ENCODE results near the gene GBGT1. TPM values are rescaled to one million over a fixed set of nuclear protein-coding genes. Genes with fewer than 3 reads are reported as not detected.

The GBGT1 gene
- polyA plus RNA-seq, 1 of the 3 experiments (the other 2 are of a cell fraction): 0.51 TPM

DNA sequence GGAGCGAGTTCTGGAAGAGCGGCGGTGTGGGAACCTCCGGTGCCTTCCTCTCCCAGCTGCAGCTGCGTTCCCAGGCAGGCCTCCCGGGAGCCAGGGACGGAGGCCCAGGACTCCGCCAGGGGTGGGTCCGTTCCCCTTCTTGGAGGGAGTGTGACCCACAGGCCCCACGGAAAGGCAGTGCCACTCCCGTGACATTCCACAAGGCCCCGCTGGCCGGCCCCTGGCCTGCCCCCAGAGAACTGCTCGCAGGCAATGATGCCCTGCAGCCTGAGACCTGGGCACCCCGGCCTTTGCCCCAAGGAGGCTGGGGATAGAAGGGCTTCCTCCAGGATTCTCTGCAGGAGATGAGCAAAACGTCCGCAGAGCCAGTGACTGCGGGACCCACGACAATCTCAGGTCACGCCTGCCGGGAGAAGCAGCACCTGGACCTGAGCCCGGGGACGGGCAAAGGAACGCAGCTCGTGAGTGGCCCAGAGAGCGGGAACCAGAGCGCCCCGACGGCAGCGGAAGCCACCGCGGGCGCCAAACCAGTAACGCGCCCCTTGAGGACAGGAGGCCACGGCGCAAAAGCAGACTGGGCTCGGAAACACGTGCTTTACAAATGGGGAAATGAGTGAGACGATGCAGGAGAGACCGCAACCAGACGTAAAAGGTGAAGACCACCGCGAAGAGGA lies 36.1 kb upstream of the GBGT1 start:
- H4K20me1 ChIP-seq (ENCODE audit: insufficient read depth): no peaks in the 10 kb centered on the region
- no peaks in the 10 kb centered on the region for H3K9me3 ChIP-seq
- no peak overlapping the region for H3K9ac ChIP-seq
- H3K36me3 ChIP-seq (replicated peaks in 1 of 2; ENCODE audit: control insufficient read depth in 1 of 2, insufficient read depth in 2 of 2, low read length in 1 of 2): no peaks in the 10 kb centered on the region
- no peak overlapping the region for H2AFZ ChIP-seq (ENCODE audit: low read depth)
- ChIA-PET POLR2A (no interaction called here), CTCF (interaction anchor here (1.5 to 3.0 kb wide), 2 partner anchors 13 to 130 kb away, joined by 3 to 9 read pairs; no protein-coding TSS in a partner anchor)
- WGBS (ENCODE audit: low lambda C conversion rate): 72% methylated on average over 35 of the region's 44 CpGs
- H3F3A ChIP-seq (replicated peaks; ENCODE audit: insufficient read depth): no peaks in the 10 kb centered on the region
- no peak overlapping the region for H3K4me3 ChIP-seq (ENCODE audit: low read depth in 2 of 2, low read length in 1 of 2)
- H3K4me2 ChIP-seq: no peak overlapping the region
- TF ChIP-seq CHD2 (IDR thresholded peaks at IDR 0.05; ENCODE audit: low read length, partially characterized antibody) (no peak), POLR2AphosphoS5 (IDR thresholded peaks at IDR 0.05; ENCODE audit: low read depth, low read length) (no peak)
- H3K27me3 ChIP-seq (ENCODE audit: insufficient read depth): peaks cover 71% of the 10 kb centered on the region
- no peaks in the 10 kb centered on the region for H3K4me1 ChIP-seq (ENCODE audit: control insufficient read depth in 1 of 2, insufficient read depth in 2 of 2, low read depth in 1 of 2, low read length in 1 of 2)
- no peak for DNase-seq
- no peaks in the 10 kb centered on the region for H3K79me2 ChIP-seq (ENCODE audit: insufficient read depth)
- no peaks in the 10 kb centered on the region for H3K9me2 ChIP-seq
- H3K27ac ChIP-seq (ENCODE audit: low read depth in 2 of 2, low read length in 1 of 2): no peak overlapping the region

DNA sequence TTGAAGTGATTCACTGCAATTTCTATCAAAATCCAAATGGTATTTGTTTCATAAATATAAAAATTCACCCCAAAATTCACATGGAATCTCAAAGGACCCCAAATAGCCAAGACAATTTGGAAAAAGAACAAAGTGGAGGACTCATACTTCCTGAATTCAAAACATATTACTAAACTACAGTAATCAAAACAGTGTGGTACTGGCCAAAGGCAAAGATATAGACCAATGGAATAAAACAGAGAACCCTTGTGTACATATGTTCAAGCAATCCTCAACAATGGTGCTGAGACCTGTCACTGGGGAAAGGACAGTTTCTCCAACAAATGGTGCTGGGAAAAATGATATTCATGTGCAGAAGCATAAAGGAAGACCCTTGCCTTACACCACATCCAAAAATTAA lies 31.3 kb upstream of the GBGT1 start:
- POLR2A ChIA-PET: no interaction called here
- Histone ChIP-seq H3K27ac (ENCODE audit: low read depth in 2 of 2, low read length in 1 of 2) (no peak overlapping the region), H3K4me2 (no peak overlapping the region), H4K20me1 (ENCODE audit: insufficient read depth) (no peaks in the 10 kb centered on the region), H3K4me1 (ENCODE audit: control insufficient read depth in 1 of 2, insufficient read depth in 2 of 2, low read depth in 1 of 2, low read length in 1 of 2) (no peaks in the 10 kb centered on the region), H3K79me2 (ENCODE audit: insufficient read depth) (no peaks in the 10 kb centered on the region), H3K9me3 (no peaks in the 10 kb centered on the region), H3K4me3 (ENCODE audit: low read depth in 2 of 2, low read length in 1 of 2) (no peak overlapping the region), H3K27me3 (ENCODE audit: insufficient read depth) (peaks cover 39% of the 10 kb centered on the region), H3K9me2 (no peaks in the 10 kb centered on the region), H2AFZ (ENCODE audit: low read depth) (no peak overlapping the region), H3F3A (replicated peaks; ENCODE audit: insufficient read depth) (no peaks in the 10 kb centered on the region), H3K36me3 (replicated peaks in 1 of 2; ENCODE audit: control insufficient read depth in 1 of 2, insufficient read depth in 2 of 2, low read length in 1 of 2) (no peaks in the 10 kb centered on the region), H3K9ac (no peak overlapping the region)
- DNase-seq: no peak
- TF ChIP-seq, protein P1, sequence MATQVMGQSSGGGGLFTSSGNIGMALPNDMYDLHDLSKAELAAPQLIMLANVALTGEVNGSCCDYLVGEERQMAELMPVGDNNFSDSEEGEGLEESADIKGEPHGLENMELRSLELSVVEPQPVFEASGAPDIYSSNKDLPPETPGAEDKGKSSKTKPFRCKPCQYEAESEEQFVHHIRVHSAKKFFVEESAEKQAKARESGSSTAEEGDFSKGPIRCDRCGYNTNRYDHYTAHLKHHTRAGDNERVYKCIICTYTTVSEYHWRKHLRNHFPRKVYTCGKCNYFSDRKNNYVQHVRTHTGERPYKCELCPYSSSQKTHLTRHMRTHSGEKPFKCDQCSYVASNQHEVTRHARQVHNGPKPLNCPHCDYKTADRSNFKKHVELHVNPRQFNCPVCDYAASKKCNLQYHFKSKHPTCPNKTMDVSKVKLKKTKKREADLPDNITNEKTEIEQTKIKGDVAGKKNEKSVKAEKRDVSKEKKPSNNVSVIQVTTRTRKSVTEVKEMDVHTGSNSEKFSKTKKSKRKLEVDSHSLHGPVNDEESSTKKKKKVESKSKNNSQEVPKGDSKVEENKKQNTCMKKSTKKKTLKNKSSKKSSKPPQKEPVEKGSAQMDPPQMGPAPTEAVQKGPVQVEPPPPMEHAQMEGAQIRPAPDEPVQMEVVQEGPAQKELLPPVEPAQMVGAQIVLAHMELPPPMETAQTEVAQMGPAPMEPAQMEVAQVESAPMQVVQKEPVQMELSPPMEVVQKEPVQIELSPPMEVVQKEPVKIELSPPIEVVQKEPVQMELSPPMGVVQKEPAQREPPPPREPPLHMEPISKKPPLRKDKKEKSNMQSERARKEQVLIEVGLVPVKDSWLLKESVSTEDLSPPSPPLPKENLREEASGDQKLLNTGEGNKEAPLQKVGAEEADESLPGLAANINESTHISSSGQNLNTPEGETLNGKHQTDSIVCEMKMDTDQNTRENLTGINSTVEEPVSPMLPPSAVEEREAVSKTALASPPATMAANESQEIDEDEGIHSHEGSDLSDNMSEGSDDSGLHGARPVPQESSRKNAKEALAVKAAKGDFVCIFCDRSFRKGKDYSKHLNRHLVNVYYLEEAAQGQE (IDR thresholded peaks at IDR 0.05; ENCODE audit: low read depth, low read length): no peak
- TF ChIP-seq EP300 (IDR thresholded peaks at IDR 0.05; ENCODE audit: borderline replicate concordance in 1 of 2, low read depth in 1 of 2, low read length in 1 of 2) (no peak), TCF12 (IDR thresholded peaks at IDR 0.05) (no peak), ELF1 (IDR thresholded peaks at IDR 0.05) (no peak), RAD21 (IDR thresholded peaks at IDR 0.05; ENCODE audit: low read length) (no peak), FOSL2 (IDR thresholded peaks at IDR 0.05; ENCODE audit: borderline replicate concordance, low read depth) (no peak), SMC3 (IDR thresholded peaks at IDR 0.05; ENCODE audit: low read depth, low read length) (no peak), SIN3A (IDR thresholded peaks at IDR 0.05; ENCODE audit: borderline replicate concordance, low read depth, low read length) (no peak), FOXJ3 (CRISPR knock-in tag; IDR thresholded peaks at IDR 0.05) (no peak)
- CTCF ChIA-PET: interaction anchor here (1.2 kb wide), 1 partner anchor 13 kb away, joined by 4 read pairs; no protein-coding TSS in a partner anchor
